GM23248 (cell line): ENCODE results near the gene GSN. TPM values are rescaled to one million over a fixed set of nuclear protein-coding genes. Genes with fewer than 3 reads are reported as not detected.

Source experiments
- DNase-seq: peaks from one replicate; pipeline ENCODE4 v3.0.0-alpha.2; 2015
- H2AFZ ChIP-seq: fragments of 200-600 bp; sonication (generic); 2 replicates; pipeline ENCODE4 v1.6.1; 2016; ENCODE audit warnings: antibody characterized with exemption
- H3F3A ChIP-seq: fragments of 200-600 bp; sonication (generic); 2 replicates; pipeline ENCODE4 v1.6.1; 2016; ENCODE audit warnings: mild to moderate bottlenecking, antibody characterized with exemption, mixed run types; ENCODE audit not compliant: insufficient read depth
- H3K27ac ChIP-seq: fragments of 200-600 bp; sonication (generic); 2 replicates; pipeline ENCODE4 v1.5.1; 2016; ENCODE audit warnings: mild to moderate bottlenecking
- H3K27me3 ChIP-seq: fragments of 200-600 bp; sonication (generic); replicated peaks from 2 replicates; pipeline ENCODE4 v1.6.1; 2016; ENCODE audit warnings: mild to moderate bottlenecking; ENCODE audit not compliant: insufficient read depth
- H3K36me3 ChIP-seq: fragments of 200-600 bp; sonication (generic); 2 replicates; pipeline ENCODE4 v1.6.1; 2016; ENCODE audit warnings: low read depth, mild to moderate bottlenecking
- H3K4me1 ChIP-seq: fragments of 200-600 bp; sonication (generic); 2 replicates; pipeline ENCODE4 v1.6.1; 2016; ENCODE audit warnings: mild to moderate bottlenecking; ENCODE audit not compliant: insufficient read depth
- H3K4me2 ChIP-seq: fragments of 200-600 bp; sonication (generic); one replicate; pipeline ENCODE4 v1.6.1; 2016; ENCODE audit warnings: mild to moderate bottlenecking; ENCODE audit not compliant: unreplicated experiment
- H3K4me3 ChIP-seq: fragments of 200-600 bp; sonication (generic); 2 replicates; pipeline ENCODE4 v1.5.1; 2016; ENCODE audit warnings: mild to moderate bottlenecking
- H3K79me2 ChIP-seq: fragments of 200-600 bp; sonication (generic); 2 replicates; pipeline ENCODE4 v1.6.1; 2016; ENCODE audit warnings: mild to moderate bottlenecking; ENCODE audit not compliant: insufficient read depth
- H3K9ac ChIP-seq: fragments of 200-600 bp; sonication (generic); 2 replicates; pipeline ENCODE4 v1.6.1; 2016; ENCODE audit warnings: mild to moderate bottlenecking
- H3K9me2 ChIP-seq: fragments of 200-600 bp; sonication (generic); 2 replicates; pipeline ENCODE4 v1.6.1; 2016; ENCODE audit warnings: mixed run types, mild to moderate bottlenecking, moderate library complexity; ENCODE audit not compliant: insufficient read depth
- H3K9me3 ChIP-seq: fragments of 200-600 bp; sonication (generic); one replicate; pipeline ENCODE4 v1.6.1; 2017; ENCODE audit warnings: low read depth
- H4K20me1 ChIP-seq: fragments of 200-600 bp; sonication (generic); 2 replicates; pipeline ENCODE4 v1.6.0; 2016; ENCODE audit not compliant: insufficient read depth
- EZH2 ChIP-seq: fragments of 200-600 bp; sonication (generic); IDR thresholded peaks from 2 replicates; pipeline ENCODE4 v1.6.1; 2018; ENCODE audit warnings: antibody characterized with exemption, mild to moderate bottlenecking; ENCODE audit not compliant: insufficient read depth, poor library complexity, severe bottlenecking
- EZH2phosphoT487 ChIP-seq: fragments of 200-600 bp; sonication (generic); IDR thresholded peaks from 2 replicates; pipeline ENCODE4 v1.6.1; 2018; ENCODE audit warnings: antibody characterized with exemption, moderate library complexity, mild to moderate bottlenecking, low read depth; ENCODE audit not compliant: insufficient read depth
- WGBS, 2 experiments: methylation state at CpG; one replicate each; pipeline ENCODE4 v1.1.6; 2015 to 2017; ENCODE audit warnings: low lambda C conversion rate in 2 of 2, low coverage in 1 of 2; ENCODE audit errors: missing lambda C conversion rate in 2 of 2; 5-methylcytosine and 5-hydroxymethylcytosine counted together
- in situ Hi-C: fragments of 300-500 bp; cut with MboI; formaldehyde crosslinking; loops from 2 replicates; pipeline ENCODE4 v1.15.0; 2020
- polyA plus RNA-seq: library from polyadenylated mRNA; unstranded; fragments of >200 nt; fragmentation: Nextera tagmentation; extraction: Ambion mirVana; gene quantifications from 2 replicates; pipeline ENCODE4 v1.2.1, GENCODE V29; 2016
- total RNA-seq: library from RNA; depleted of rRNA; stranded (reverse); fragments of >200 nt; shearing (Covaris generic); gene quantifications from 2 replicates; pipeline ENCODE4 v1.2.3, GENCODE V29; 2014

GSN gene
- total and polyA plus RNA-seq, 2 experiments from 2014 or later, result 258 to 387 TPM

DNA sequence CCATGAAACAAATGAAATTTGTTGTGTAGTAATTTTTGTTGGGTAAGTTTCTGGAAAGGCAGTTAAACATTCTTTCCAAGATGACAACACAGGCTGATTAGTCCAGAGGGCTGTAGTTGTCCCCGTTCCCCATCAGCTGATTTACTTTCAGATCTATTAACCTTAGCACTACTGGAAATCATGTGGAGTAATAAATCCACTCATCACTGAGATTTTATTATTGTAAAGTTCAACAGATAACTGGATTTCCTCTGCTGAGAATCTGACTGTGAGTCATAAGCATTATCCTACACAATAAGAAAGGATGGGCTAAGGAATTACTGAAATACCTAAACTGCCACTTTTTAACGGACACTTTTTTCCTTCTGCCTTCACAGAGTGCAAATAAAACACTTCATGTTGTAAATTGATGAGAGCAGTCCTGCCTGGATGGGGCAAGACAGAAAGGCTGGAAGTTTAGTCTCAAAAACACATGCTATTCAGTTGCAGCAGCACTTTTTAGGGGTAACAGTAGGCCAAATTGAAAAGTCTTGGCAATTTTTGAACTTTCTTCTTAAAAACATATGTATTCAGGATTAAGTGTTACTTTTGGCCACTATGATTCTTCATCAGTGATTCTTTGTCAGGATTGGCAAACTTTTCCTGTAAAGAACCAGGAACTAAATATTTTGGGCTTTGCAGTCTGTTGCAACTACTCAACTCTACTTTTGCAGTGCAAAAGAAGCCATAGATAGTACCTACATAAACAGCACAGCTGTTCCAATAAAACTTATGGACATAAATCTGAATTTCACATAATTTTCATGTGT lies 95.1 kb downstream of the GSN start:
- TF ChIP-seq EZH2 (no peak), EZH2phosphoT487 (peak; percentile 69; the same call in 1 of the 2 replicates)
- 0 to 3% methylated on average over 2 of the region's 2 CpGs for WGBS, 2 experiments
- H3K79me2 ChIP-seq, result peaks cover 60% of the 10 kb centered on the region

DNA sequence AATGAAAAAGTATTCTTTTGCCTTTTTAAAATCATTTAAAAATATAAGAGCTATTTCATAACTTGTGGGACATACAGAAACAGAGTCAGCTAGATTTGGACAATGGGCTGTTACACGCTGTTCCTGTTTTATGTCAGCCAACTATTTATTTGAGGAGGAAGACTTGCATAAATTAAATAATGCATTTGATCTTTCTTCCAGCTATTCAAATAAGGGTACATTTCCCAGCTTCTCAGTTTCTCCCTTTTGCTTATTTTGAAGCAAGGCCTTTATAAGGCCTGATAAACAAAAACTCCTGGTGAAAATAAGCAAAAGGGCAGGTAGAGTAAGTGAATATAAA lies 95.6 kb downstream of the GSN start:
- Histone ChIP-seq H3K4me3 (peak overlapping the region; percentile 26), H3K27me3 (no peaks in the 10 kb centered on the region), H3K4me1 (peaks cover 91% of the 10 kb centered on the region), H3K4me2 (peak overlapping the region; percentile 75), H3K36me3 (no peaks in the 10 kb centered on the region), H3K79me2 (peaks cover 61% of the 10 kb centered on the region), H3K9ac (peak overlapping the region; percentile 64), H2AFZ (no peak overlapping the region), H3K9me2 (no peaks in the 10 kb centered on the region), H3F3A (peaks cover 67% of the 10 kb centered on the region), H3K27ac (peak overlapping the region; percentile 87), H3K9me3 (no peaks in the 10 kb centered on the region), H4K20me1 (no peaks in the 10 kb centered on the region)
- WGBS, 2 experiments, result 32 to 42% methylated on average over 1 of the region's 1 CpG
- in situ Hi-C loops, result no loop called here
- TF ChIP-seq EZH2 (no peak), EZH2phosphoT487 (no peak)
- DNase-seq, result no peak

More for the DNA sequence above, 95.1 kb downstream of the GSN start:
- Histone ChIP-seq H3K36me3 (no peaks in the 10 kb centered on the region), H3K27me3 (no peaks in the 10 kb centered on the region), H3K4me3 (peak overlapping the region; percentile 26), H3K4me1 (peaks cover 85% of the 10 kb centered on the region), H3K27ac (peak overlapping the region; percentile 87), H3F3A (peaks cover 63% of the 10 kb centered on the region), H3K9me3 (no peaks in the 10 kb centered on the region), H4K20me1 (no peaks in the 10 kb centered on the region), H3K4me2 (peak overlapping the region; percentile 75), H2AFZ (no peak overlapping the region), H3K9ac (peak overlapping the region; percentile 64), H3K9me2 (no peaks in the 10 kb centered on the region)
- DNase-seq, result peak; percentile 85
- in situ Hi-C loops, result no loop called here

DNA sequence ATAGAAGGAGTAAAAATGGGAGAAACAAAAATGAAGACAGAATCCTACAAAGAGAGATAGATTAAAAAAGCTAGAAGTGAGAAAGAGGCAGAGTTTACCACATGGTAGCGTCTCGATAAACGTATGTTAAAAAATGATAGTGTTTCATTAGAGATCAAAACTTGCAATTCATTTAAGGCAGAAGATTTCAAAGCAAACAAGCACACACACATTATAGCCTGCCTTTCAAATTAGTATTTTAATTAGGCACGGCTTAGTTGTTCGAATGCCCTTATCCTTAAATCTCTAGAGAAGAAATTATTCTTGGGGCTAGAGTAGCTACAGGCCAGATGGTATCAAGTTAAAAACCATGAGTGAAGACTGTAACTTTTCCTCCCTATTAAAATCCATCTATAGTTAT lies 96.1 kb downstream of the GSN start:
- H4K20me1 ChIP-seq, result no peaks in the 10 kb centered on the region
- H3K79me2 ChIP-seq, result peaks cover 61% of the 10 kb centered on the region
- in situ Hi-C loops, result no loop called here
- peaks cover 87% of the 10 kb centered on the region for H3K4me1 ChIP-seq
- H3K27me3 ChIP-seq, result no peaks in the 10 kb centered on the region
- H3K36me3 ChIP-seq, result no peaks in the 10 kb centered on the region
- no peaks in the 10 kb centered on the region for H3K9me2 ChIP-seq
- no peak overlapping the region for H3K4me2 ChIP-seq
- TF ChIP-seq EZH2phosphoT487 (no peak), EZH2 (no peak)
- no peaks in the 10 kb centered on the region for H3K9me3 ChIP-seq
- WGBS, 2 experiments, result 74 to 79% methylated on average over 5 of the region's 5 CpGs
- peaks cover 67% of the 10 kb centered on the region for H3F3A ChIP-seq
- H3K9ac ChIP-seq, result 0 out of 2 replicates have a peak overlapping the region, but pooled peaks have one; percentile 64
- H3K4me3 ChIP-seq, result peak overlapping the region; percentile 26; the same call in 1 of the 2 replicates
- no peak for DNase-seq
- peak overlapping the region; percentile 87 for H3K27ac ChIP-seq
- H2AFZ ChIP-seq, result no peak overlapping the region

- Histone ChIP-seq H3K9ac (no peak overlapping the region; the same call in 1 of the 2 replicates), H3K4me1 (peaks cover 80% of the 10 kb centered on the region), H3K36me3 (no peaks in the 10 kb centered on the region), H3K27ac (no peak overlapping the region), H3K4me3 (no peak overlapping the region), H3K79me2 (peaks cover 57% of the 10 kb centered on the region), H4K20me1 (no peaks in the 10 kb centered on the region), H3K4me2 (no peak overlapping the region), H3K9me2 (no peaks in the 10 kb centered on the region), H3K27me3 (no peaks in the 10 kb centered on the region), H3K9me3 (no peaks in the 10 kb centered on the region), H3F3A (peaks cover 66% of the 10 kb centered on the region), H2AFZ (no peak overlapping the region)
- DNase-seq, result no peak
- TF ChIP-seq EZH2phosphoT487 (no peak), EZH2 (no peak)
- in situ Hi-C loops, result no loop called here
Measured at GRCh38 chr9:121364886-121365285, 96.9 kb downstream of the GSN start.
